ENCODE measurements around the gene STRADA. TPM values are rescaled to one million over a fixed set of nuclear protein-coding genes. Genes with fewer than 3 reads are reported as not detected.

Gene STRADA
- total RNA-seq, 2 donors from 2014 or later = 15.7 to 37.1 TPM

- no peak for DNase-seq (ENCODE audit: low spot score)
- Histone ChIP-seq H3K27me3 (replicated peaks; ENCODE audit: insufficient read depth) (no peaks in the 10 kb centered on the region), H3K9me3 (no peaks in the 10 kb centered on the region), H3K36me3 (no peaks in the 10 kb centered on the region), H3K4me1 (replicated peaks) (no peaks in the 10 kb centered on the region), H3K27ac (no peak overlapping the region), H3K4me3 (no peak overlapping the region)
- WGBS = 86% methylated on average over 7 of the region's 7 CpGs
- intact Hi-C loops (cut with DNase I) = no loop called here
- TF ChIP-seq POLR2AphosphoS5 (IDR thresholded peaks at IDR 0.05) (no peak), POLR2A (IDR thresholded peaks at IDR 0.05) (no peak), CTCF (IDR thresholded peaks at IDR 0.05) (no peak)
Observed at GRCh38 chr17:63768433-63768832, 26.8 kb upstream of the STRADA start.

DNA sequence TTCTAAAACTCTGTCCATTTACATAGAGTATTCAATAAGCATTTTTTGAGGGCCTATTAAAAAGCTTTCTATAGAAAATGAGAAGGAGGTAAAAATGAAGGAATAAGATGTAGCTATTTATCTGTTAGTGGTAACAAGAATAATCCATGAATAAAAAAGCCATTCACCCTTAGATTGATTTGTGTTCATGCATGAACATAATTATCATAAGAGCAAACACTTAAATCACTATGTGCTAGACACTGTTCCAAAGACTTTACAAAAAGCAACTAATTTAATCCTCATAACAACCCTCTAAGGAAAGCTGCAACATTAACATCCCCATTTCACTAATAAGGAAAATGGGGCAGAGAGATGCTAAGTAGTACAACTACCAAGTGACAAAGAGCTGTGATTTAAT lies 25.2 kb upstream of the STRADA start:
- Histone ChIP-seq H3K4me3 (no peak overlapping the region), H3K9me3 (no peaks in the 10 kb centered on the region), H3K27me3 (replicated peaks; ENCODE audit: insufficient read depth) (no peaks in the 10 kb centered on the region), H3K27ac (no peak overlapping the region), H3K36me3 (peaks cover 0 to 5% of the 10 kb centered on the region in 2 donors), H3K4me1 (replicated peaks) (no peaks in the 10 kb centered on the region)
- no peak for DNase-seq (ENCODE audit: low spot score)
- intact Hi-C loops (cut with DNase I) = no loop called here
- TF ChIP-seq CTCF (IDR thresholded peaks at IDR 0.05) = no peak
- TF ChIP-seq POLR2A (IDR thresholded peaks at IDR 0.05) = no peak
- TF ChIP-seq POLR2AphosphoS5 (IDR thresholded peaks at IDR 0.05) = no peak

DNA sequence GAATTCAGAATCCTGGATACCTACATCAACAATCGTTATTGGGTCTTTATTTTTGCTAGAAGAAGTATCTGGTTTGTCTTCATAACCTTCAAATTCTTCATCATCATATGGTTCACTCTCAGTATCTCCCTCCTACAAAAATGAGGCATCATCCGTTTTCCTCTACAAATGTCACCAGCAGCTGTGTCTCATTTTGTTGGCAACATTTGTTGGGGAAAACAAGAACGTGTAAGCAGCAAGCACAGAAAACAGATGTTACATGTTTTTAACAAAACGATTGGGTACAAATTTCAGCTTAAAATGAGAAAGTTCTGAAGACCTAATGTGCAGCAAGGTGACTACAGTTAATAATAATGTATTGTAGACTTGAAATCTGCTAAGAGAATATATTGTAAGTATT lies 23.1 kb upstream of the STRADA start:
- intact Hi-C loops (cut with DNase I) = no loop called here
- Histone ChIP-seq H3K4me3 (no peak overlapping the region), H3K27ac (no peak overlapping the region), H3K36me3 (peaks cover 5 to 6% of the 10 kb centered on the region in 2 donors), H3K9me3 (no peaks in the 10 kb centered on the region), H3K27me3 (replicated peaks; ENCODE audit: insufficient read depth) (no peaks in the 10 kb centered on the region), H3K4me1 (replicated peaks) (no peaks in the 10 kb centered on the region)
- 68% methylated on average over 4 of the region's 4 CpGs for WGBS
- TF ChIP-seq POLR2AphosphoS5 (IDR thresholded peaks at IDR 0.05) = no peak
- no peak for TF ChIP-seq CTCF (IDR thresholded peaks at IDR 0.05)
- DNase-seq (ENCODE audit: low spot score) = no peak

GRCh38 chr17:63762161-63763078 lies 20.8 kb upstream of the STRADA start:
- intact Hi-C loops (cut with DNase I) = no loop called here
- no peaks in the 10 kb centered on the region for H3K4me1 ChIP-seq (replicated peaks)
- 85% methylated on average over 5 of the region's 5 CpGs for WGBS
- H3K36me3 ChIP-seq = peaks cover 5 to 6% of the 10 kb centered on the region in 2 donors
- H3K4me3 ChIP-seq = no peak overlapping the region
- DNase-seq (ENCODE audit: low spot score) = no peak
- H3K9me3 ChIP-seq = no peaks in the 10 kb centered on the region
- TF ChIP-seq CTCF (IDR thresholded peaks at IDR 0.05) = no peak
- no peak overlapping the region for H3K27ac ChIP-seq
- H3K27me3 ChIP-seq (replicated peaks; ENCODE audit: insufficient read depth) = no peaks in the 10 kb centered on the region
